Testis (tissue), 2 donors: ENCODE data around the gene ARID1B.

Experiments used
- POLR2A ChIP-seq: fragments of 450-650 bp; IDR thresholded peaks from one replicate; pipeline ENCODE4 v1.6.1; 2017; ENCODE audit warnings: antibody characterized with exemption, mild to moderate bottlenecking, moderate library complexity
- TF ChIP-seq, protein P1 (sequence below), 3 experiments: fragments of 450-650 bp in 2 of 3; fragments of 200-600 bp in 1 of 3; sonication (generic) in 1 of 3; IDR thresholded peaks; one replicate each; pipeline ENCODE4 v1.5.1; 2016 to 2019; ENCODE audit warnings: antibody characterized with exemption in 3 of 3, mild to moderate bottlenecking in 2 of 3, moderate library complexity in 1 of 3

DNA sequence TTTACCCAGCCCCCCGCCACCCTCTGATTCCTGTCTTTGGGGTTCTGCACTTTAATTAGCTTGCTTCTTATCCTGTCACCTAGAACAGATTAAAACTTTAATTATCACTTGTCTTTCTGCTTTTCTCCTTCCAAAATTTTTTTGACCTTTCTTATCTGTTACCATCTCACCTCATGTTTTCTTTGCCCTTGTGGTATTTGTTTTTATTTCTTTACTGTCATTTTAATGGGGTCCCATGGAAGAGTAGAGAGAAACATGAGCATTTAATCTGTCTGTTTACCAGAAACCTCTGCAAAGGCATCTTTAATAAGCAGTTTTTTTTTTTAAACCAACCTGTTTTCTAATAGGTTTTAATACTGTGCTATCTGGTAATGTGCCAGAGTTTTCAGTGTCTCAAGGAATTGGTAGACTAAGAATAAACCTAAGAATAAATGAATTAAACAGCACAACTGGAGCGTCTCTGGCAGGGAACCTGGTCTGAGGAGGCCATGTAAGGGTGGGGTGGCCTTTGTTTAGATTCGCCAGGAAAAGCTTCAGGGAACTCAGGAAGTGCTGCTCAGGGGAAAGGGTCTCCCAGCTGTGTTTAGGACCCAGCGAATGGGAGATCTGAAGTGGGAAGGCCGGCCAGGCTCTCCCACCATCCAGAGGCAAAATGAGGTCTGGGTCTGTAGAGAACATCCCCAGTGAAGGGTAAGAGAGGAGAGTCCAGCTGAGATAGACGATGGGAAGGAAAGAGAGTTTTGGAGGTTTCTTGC is 69.8 kb downstream of the ARID1B start:
- TF ChIP-seq, protein P1, sequence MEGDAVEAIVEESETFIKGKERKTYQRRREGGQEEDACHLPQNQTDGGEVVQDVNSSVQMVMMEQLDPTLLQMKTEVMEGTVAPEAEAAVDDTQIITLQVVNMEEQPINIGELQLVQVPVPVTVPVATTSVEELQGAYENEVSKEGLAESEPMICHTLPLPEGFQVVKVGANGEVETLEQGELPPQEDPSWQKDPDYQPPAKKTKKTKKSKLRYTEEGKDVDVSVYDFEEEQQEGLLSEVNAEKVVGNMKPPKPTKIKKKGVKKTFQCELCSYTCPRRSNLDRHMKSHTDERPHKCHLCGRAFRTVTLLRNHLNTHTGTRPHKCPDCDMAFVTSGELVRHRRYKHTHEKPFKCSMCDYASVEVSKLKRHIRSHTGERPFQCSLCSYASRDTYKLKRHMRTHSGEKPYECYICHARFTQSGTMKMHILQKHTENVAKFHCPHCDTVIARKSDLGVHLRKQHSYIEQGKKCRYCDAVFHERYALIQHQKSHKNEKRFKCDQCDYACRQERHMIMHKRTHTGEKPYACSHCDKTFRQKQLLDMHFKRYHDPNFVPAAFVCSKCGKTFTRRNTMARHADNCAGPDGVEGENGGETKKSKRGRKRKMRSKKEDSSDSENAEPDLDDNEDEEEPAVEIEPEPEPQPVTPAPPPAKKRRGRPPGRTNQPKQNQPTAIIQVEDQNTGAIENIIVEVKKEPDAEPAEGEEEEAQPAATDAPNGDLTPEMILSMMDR (IDR thresholded peaks at IDR 0.05): no peak
- TF ChIP-seq POLR2A: no peak
